NCI-H226 (cell line): ENCODE results near the gene ETV4.
"Not testable (repeated sequence)": the region's sequence is repeated elsewhere in the genome, so short reads cannot be mapped to it uniquely, and the experiment has no call there.

ENCODE experiments used
- DNase-seq: peaks from one replicate; pipeline ENCODE4 v3.0.0-alpha.2; 2015

Gene ETV4

DNA sequence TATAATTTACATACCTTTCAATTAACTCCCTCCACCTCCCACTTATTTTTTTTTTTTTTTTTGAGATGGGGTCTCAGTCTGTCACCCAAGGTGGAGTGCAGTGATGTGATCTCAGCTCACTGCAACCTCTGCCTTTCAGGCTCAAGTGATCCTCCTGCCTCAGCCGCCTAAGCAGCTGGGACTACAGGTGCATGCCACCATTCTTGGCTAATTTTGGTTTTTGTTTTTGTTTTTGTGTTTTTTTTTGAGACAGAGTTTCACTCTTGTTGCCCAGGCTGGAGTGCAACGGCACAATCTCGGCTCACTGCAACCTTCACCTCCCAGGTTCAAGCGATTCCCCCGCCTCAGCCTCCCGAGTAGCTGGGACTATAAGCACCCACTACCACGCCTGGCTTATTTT lies 36.7 kb downstream of the ETV4 start:
- DNase-seq: not testable (repeated sequence)

DNA sequence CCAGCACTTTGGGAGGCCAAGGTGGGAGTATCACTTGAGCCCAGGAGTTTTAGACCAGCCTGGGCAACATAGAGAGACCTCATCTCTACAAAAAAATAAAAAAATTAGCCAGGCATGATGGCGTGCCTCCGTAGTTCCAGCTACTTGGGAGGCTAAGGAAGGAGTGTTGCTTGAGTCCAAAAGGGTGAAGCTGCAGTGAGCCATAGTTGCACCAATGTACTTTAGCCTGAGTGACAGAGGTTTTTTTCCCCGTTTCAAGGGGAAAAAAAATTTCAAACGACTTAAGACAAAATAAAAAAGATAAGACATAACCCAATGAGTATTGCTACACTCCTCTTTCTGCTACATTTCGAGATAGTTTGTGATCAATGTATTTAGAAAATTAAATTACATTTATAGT lies 55.5 kb downstream of the ETV4 start:
- no peak for DNase-seq

DNA sequence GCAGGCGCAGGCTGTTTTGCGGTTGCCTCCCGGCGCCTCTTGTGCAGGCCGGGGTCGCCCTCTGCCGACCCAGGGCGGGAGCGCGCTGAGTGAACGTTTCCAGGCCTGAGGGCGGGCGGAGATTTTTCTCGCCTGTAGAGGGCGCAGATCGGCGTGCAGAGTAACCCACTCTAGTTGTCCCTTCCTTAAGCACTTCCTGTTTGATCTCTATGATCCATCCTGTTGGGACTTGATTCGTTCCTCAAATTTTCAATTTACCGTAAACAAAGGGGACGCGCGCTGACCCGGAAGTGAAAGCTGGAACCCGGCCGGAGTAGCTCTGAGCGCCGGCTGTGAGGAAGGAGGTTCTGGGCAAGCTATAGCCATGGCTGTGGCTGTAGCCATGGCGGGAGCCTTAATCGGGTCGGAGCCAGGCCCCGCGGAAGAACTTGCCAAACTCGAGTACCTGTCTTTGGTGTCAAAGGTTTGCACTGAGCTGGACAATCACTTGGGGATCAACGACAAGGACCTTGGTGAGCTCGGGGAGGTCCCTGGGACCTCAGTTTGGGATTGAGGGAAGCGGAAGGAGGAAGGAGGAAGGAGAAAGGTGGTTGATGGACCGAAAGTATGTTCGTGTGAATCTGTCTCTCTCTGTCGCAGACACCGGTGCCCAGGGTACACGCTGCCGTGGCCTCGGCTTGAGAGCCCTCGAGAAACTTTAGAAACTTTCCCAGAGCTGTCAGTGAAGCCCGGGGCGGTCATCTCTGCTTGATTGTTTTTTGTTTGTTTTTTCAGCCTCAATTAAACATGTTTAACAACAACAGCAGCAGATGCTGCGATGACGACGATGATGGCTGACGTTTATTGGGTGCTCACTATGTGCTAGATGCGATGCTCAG lies 62.2 kb downstream of the ETV4 start, which contains the start of gene DHX8:
Gene DHX8, plus strand, starts transcription at position 302 of the 878 bp plus-strand sequence. Its CDS starts 63 bp downstream, at position 365.
- peak; percentile 96 for DNase-seq

DNA sequence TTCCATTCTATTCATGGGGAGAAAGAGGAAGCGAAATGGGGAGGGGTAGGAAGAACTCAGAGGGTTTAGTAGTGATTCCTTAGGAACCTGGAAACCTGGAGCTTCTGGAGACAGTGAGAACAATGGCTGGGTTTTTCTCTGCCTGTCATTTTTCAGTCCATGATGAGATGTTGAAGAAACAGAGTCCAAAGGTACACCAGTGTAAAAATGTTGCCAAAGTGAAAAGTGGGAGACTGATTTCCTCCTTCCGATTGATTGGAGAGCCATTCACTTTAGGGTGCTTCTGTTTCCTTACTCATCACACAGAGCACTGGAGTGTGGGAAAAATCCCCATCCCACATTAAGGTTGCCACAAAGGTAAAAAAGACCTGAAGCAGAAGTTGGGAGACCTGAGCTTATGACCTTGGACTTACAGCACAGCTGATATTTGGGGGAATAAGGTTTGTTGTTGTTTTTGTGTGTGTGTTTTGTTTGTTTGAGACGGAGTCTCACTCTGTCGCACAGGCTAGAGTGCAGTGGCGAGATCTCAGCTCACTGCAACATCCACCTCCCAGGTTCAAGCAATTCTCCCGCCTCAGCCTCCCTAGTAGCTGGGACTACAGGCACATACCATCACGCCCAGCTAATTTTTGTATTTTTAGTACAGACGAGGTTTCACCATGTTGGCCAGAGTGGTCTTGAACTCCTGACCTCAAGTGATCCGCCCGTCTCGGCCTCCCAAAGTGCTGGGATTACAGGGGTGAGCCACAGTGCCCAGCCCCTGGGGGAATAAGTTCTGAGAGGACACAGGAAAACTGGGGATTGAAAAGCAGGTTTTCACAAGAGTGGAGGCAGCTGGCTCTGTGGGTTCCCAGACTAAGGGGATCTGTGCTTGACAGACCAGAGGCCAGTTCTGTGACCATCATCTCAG lies 63.8 kb downstream of the ETV4 start:
- no peak for DNase-seq

DNA sequence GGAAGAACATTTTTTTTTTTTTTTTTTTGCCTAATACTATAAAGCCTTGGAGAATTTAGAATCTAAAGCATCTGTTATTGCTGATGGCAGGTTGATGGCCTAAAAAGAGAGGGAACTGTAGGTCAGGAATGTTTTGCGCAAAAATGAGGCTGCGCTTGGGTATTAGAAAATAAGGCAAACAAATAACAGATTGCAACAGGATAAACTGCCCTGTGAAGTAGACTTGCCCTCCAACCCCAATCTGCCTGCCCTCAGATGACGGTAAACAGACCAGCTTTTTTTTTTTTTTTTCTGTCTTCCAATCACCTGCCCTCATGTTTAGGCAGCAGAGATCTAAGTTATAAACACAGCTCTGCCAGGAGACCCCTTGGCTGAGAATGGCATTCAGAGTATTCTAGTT lies 66.2 kb downstream of the ETV4 start:
- no peak for DNase-seq
